GM12878 (cell line): ENCODE measurements around the gene KIFAP3.

ENCODE experiments used
- JUNB ChIP-seq: IDR thresholded peaks from 2 replicates; pipeline ENCODE4 v1.6.1; 2016; ENCODE audit warnings: antibody characterized with exemption, mild to moderate bottlenecking
- POLR2AphosphoS5 ChIP-seq: IDR thresholded peaks from 2 replicates; pipeline ENCODE4 v1.6.1; 2011; ENCODE audit warnings: mild to moderate bottlenecking, low read length, inconsistent platforms
- RBBP5 ChIP-seq: fragments of 200-600 bp; sonication (generic); conservative IDR thresholded peaks from 2 replicates; pipeline ENCODE4 v1.6.1; 2016
- YY1 ChIP-seq: IDR thresholded peaks from 2 replicates; pipeline ENCODE4 v1.6.1; 2011; ENCODE audit warnings: low read depth, mild to moderate bottlenecking, low read length
- TF ChIP-seq, protein P1 (sequence below), 3 experiments: IDR thresholded peaks in 2 of 3; conservative IDR thresholded peaks in 1 of 3; 2 replicates each; pipeline ENCODE4 v1.5.1; 2011; ENCODE audit warnings: low read depth in 3 of 3, low read length in 3 of 3, mild to moderate bottlenecking in 3 of 3, control low read depth in 2 of 3, moderate library complexity in 2 of 3, inconsistent platforms in 1 of 3, mixed read lengths in 1 of 3; ENCODE audit not compliant: control insufficient read depth in 2 of 3, insufficient read depth in 1 of 3; ENCODE audit errors: extremely low read depth in 1 of 3

- TF ChIP-seq RBBP5 (no peak), YY1 (no peak), POLR2AphosphoS5 (no peak), JUNB (no peak)
- TF ChIP-seq, protein P1, sequence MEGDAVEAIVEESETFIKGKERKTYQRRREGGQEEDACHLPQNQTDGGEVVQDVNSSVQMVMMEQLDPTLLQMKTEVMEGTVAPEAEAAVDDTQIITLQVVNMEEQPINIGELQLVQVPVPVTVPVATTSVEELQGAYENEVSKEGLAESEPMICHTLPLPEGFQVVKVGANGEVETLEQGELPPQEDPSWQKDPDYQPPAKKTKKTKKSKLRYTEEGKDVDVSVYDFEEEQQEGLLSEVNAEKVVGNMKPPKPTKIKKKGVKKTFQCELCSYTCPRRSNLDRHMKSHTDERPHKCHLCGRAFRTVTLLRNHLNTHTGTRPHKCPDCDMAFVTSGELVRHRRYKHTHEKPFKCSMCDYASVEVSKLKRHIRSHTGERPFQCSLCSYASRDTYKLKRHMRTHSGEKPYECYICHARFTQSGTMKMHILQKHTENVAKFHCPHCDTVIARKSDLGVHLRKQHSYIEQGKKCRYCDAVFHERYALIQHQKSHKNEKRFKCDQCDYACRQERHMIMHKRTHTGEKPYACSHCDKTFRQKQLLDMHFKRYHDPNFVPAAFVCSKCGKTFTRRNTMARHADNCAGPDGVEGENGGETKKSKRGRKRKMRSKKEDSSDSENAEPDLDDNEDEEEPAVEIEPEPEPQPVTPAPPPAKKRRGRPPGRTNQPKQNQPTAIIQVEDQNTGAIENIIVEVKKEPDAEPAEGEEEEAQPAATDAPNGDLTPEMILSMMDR (IDR thresholded peaks at IDR 0.05 in 2 of 3, conservative IDR thresholded peaks at IDR 0.05 in 1 of 3; ENCODE audit: control insufficient read depth in 2 of 3, extremely low read depth in 1 of 3, insufficient read depth in 1 of 3, low read depth in 3 of 3, low read length in 3 of 3) = no peak
Observed at GRCh38 chr1:169999331-169999741, 75.2 kb downstream of the KIFAP3 start.
